ENCODE data around the gene MAP2K5.

MAP2K5 gene

DNA sequence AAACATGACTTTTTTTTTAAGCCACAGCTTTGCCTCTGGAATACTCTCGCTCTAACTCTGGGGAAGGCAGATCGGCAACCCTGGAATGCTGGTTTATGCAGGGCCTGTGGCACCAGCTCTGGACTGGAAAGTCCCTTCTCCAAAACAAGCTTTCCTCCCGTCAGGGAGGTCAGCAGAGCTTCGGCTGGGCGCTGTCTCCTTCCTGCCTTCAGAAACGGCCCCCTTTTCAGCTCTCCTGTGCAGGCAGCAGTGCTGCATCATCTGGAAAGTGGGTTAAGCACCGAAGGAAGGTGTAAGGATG lies 240.1 kb downstream of the MAP2K5 start:
- no peak for TF ChIP-seq ZBTB7A (IDR thresholded peaks at IDR 0.05; ENCODE audit: low read depth)
- no peak for TF ChIP-seq CREB1 (IDR thresholded peaks at IDR 0.05; ENCODE audit: low read depth)
- TF ChIP-seq, protein P1, sequence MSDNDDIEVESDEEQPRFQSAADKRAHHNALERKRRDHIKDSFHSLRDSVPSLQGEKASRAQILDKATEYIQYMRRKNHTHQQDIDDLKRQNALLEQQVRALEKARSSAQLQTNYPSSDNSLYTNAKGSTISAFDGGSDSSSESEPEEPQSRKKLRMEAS (IDR thresholded peaks at IDR 0.05): no peak
- no peak for TF ChIP-seq FOXM1 (IDR thresholded peaks at IDR 0.05; ENCODE audit: borderline replicate concordance, low read depth)
- TF ChIP-seq EP300 (IDR thresholded peaks at IDR 0.05; ENCODE audit: borderline replicate concordance): no peak
- TF ChIP-seq REST (IDR thresholded peaks at IDR 0.05; ENCODE audit: low read depth): no peak
- TF ChIP-seq USF1 (IDR thresholded peaks at IDR 0.05): no peak

- no peak for TF ChIP-seq CREB1 (IDR thresholded peaks at IDR 0.05; ENCODE audit: low read depth)
- no peak for TF ChIP-seq TEAD4 (IDR thresholded peaks at IDR 0.05)
- no peak for TF ChIP-seq EGR1 (IDR thresholded peaks at IDR 0.05)
- TF ChIP-seq YY1 (IDR thresholded peaks at IDR 0.05; ENCODE audit: low read depth): no peak
- no peak for TF ChIP-seq FOXM1 (IDR thresholded peaks at IDR 0.05; ENCODE audit: borderline replicate concordance, low read depth)
- TF ChIP-seq RAD21 (IDR thresholded peaks at IDR 0.05; ENCODE audit: low read depth): no peak
- TF ChIP-seq, protein P1 (IDR thresholded peaks at IDR 0.05): no peak
- no peak for TF ChIP-seq EP300 (IDR thresholded peaks at IDR 0.05; ENCODE audit: borderline replicate concordance)
- no peak for TF ChIP-seq TCF12 (IDR thresholded peaks at IDR 0.05; ENCODE audit: low read depth)
- no peak for TF ChIP-seq USF1 (IDR thresholded peaks at IDR 0.05)
Measured at GRCh38 chr15:67783303-67783702, 240.8 kb downstream of the MAP2K5 start.

DNA sequence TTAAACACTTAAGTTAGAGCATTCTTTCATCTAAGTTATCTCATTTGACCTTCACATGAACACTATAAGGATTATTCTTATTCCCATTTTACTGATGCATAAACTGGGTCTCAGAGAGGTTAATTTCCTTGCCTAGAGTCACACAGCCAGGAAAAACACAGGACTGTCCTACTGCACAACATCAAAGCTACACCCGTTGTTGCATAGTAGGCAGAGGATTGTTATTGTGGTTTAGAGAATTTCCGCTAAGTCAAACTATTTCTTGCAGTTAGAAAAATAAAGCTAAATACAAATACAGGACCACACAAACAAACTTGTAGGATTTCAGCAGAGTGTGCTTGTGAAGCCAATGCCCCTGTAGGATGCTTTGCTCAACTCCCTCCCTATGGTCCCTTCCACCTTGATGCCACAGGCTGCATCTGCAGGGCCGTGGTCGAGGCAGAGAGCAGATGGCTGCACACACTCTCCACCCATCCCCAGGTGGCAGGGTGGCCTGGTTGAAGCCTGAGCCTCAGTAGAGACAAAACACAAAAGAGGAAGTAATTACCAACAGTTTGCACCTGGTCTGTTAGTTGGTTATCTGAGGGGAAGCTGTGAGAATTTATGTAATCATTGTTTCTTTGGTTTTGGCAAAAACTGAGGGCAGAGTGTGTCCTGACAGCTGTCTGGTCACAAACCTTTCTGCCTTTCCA lies 241.7 kb downstream of the MAP2K5 start:
- TF ChIP-seq CEBPB (IDR thresholded peaks at IDR 0.05) (no peak), FOXM1 (IDR thresholded peaks at IDR 0.05; ENCODE audit: borderline replicate concordance, low read depth) (no peak), NFIC (IDR thresholded peaks at IDR 0.05) (no peak), TAF1 (IDR thresholded peaks at IDR 0.05; ENCODE audit: low read depth) (no peak), REST (IDR thresholded peaks at IDR 0.05; ENCODE audit: low read depth) (no peak), TEAD4 (IDR thresholded peaks at IDR 0.05) (no peak), YY1 (IDR thresholded peaks at IDR 0.05; ENCODE audit: low read depth) (no peak), EGR1 (IDR thresholded peaks at IDR 0.05) (no peak)
- TF ChIP-seq, protein P1 (IDR thresholded peaks at IDR 0.05): no peak

DNA sequence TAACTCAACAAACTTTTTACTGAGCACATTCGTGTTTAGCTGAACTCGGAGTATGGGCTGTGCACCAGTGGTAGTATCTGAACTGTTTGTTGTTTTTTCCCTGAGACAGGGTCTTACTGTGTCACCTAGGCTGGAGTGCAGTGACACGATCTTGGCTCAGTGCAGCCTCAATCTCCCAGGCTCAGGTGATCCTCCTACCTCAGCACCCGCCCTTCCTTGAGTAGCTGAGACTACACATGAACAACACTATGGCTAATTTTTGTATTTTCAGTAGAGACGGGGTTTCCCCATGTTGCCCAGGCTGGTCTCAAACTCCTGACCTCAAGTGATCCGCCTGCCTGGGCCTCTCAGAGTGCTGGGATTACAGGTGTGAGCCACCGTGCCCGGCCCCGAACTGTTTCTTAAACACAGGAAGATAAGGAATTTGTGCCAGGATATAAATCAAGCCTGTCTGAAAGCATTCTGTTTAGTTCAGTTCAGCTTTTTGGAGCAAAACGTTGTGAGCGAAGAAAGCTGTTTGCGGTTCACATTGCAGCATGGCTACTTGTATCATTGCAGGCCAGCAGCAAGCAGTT lies 242.4 kb downstream of the MAP2K5 start:
- no peak for TF ChIP-seq FOXM1 (IDR thresholded peaks at IDR 0.05; ENCODE audit: borderline replicate concordance, low read depth)
- no peak for TF ChIP-seq CEBPB (IDR thresholded peaks at IDR 0.05)

- no peak for TF ChIP-seq NFIC (IDR thresholded peaks at IDR 0.05)
- no peak for TF ChIP-seq EGR1 (IDR thresholded peaks at IDR 0.05)
- TF ChIP-seq TAF1 (IDR thresholded peaks at IDR 0.05; ENCODE audit: low read depth): no peak
- TF ChIP-seq REST (IDR thresholded peaks at IDR 0.05; ENCODE audit: low read depth): no peak
- TF ChIP-seq RAD21 (IDR thresholded peaks at IDR 0.05; ENCODE audit: low read depth): no peak
- no peak for TF ChIP-seq FOXM1 (IDR thresholded peaks at IDR 0.05; ENCODE audit: borderline replicate concordance, low read depth)
- TF ChIP-seq EP300 (IDR thresholded peaks at IDR 0.05; ENCODE audit: borderline replicate concordance): no peak
- no peak for TF ChIP-seq TEAD4 (IDR thresholded peaks at IDR 0.05)
Measured at GRCh38 chr15:67785431-67785830, 242.9 kb downstream of the MAP2K5 start.
